Dorsolateral prefrontal cortex (tissue), 118 donors: Measurements from ENCODE around the gene SULT1A4. TPM values are rescaled to one million over a fixed set of nuclear protein-coding genes. Genes with fewer than 3 reads are reported as not detected.

ENCODE experiments used
- total RNA-seq, 120 experiments: library from RNA; stranded (reverse); gene quantifications; one replicate each; pipeline versions ENCODE4 v1.2.3 to v1.2.4, GENCODE V29; 2022

The SULT1A4 gene
- total RNA-seq, 120 experiments from 2014 or later = 0.67 to 16.5 (median 3.3) TPM; not detected in 2

Other genes with a start within 250 kb of the SULT1A4 start
- gene NPIPB11, start 53.2 kb upstream of the SULT1A4 start, total RNA-seq = 10 to 100 TPM in 1 of 120 experiments, 1 to 10 TPM in 117, under 1 TPM in 2; 0.43 to 14.9 (median 2.8) TPM
- gene BOLA2, start 5.6 kb upstream of the SULT1A4 start, total RNA-seq = 10 to 100 TPM in 84 of 120 experiments, 1 to 10 TPM in 36; 4.3 to 24.4 (median 11.7) TPM
- gene SLX1B, start 5.4 kb upstream of the SULT1A4 start, total RNA-seq = 10 to 100 TPM in 111 of 120 experiments, 1 to 10 TPM in 9; 1.3 to 45.9 (median 23.2) TPM
- gene NPIPB12, start 46.5 kb downstream of the SULT1A4 start, total RNA-seq = 100 to 1,000 TPM in 59 of 120 experiments, 10 to 100 TPM in 61; 31.2 to 188 (median 99.3) TPM
- 1 to 10 TPM in 105 of 120 experiments, under 1 TPM in 15; 0.46 to 6.2 (median 2.1) TPM for gene SPN, start 203.3 kb downstream of the SULT1A4 start, total RNA-seq
- gene QPRT, start 219.3 kb downstream of the SULT1A4 start, total RNA-seq = 10 to 100 TPM; 10.1 to 29.5 (median 18.0) TPM